PC-9 (cell line): ENCODE data around the gene MLXIPL.

Experiments used
- EZH2 ChIP-seq: fragments of 200-600 bp; sonication (generic); IDR thresholded peaks from 2 replicates; pipeline ENCODE4 v1.8.0; 2017; ENCODE audit warnings: antibody characterized with exemption, low read depth
- TF ChIP-seq, protein P1 (sequence below): fragments of 200-600 bp; sonication (generic); conservative IDR thresholded peaks from 2 replicates; pipeline ENCODE4 v1.6.1; 2017; ENCODE audit warnings: mixed run types, antibody characterized with exemption, mild to moderate bottlenecking, moderate library complexity

DNA sequence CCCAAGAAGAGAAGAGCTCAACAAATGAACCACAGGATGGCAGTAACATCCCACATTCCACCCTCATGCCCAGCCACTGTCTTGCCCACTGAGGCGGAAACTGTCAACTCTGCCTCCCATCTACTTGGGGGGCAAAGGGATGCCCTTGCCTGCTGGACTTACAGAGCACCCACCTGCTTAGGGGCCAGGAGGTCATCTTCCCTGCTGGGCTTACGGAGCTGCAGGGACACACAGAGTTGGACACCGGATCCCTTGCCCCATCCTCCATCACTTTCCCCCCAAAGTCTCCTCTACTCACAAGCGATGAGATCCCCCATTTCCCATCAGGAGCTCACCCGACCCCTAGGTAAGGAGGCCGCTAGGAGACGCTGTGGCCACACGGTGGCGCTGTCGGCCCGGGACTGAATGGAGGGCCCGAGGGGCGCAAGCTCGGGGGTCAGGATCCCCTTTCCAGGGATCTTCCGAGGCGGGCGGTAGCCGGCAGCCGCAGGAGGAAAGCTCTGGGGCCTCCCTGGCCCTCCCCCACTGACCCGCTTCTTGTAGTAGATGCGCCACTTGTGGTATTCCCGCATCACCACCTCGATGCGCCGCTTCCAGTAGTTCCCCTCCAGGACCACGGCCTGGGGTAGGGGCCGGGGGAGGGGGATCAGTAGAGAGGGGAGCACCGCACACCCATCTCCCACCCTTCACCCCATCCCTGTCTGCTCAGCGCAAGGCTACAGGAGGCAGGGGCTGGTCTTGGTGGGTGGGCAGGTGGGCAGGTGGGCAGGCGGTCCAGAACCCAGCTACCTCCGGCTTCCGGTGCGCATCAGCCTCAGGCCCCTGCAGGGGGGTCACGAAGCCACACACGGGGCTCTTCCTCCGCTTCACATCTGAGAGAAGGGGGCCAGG, 17.3 kb downstream of the MLXIPL start:
- TF ChIP-seq, protein P1, sequence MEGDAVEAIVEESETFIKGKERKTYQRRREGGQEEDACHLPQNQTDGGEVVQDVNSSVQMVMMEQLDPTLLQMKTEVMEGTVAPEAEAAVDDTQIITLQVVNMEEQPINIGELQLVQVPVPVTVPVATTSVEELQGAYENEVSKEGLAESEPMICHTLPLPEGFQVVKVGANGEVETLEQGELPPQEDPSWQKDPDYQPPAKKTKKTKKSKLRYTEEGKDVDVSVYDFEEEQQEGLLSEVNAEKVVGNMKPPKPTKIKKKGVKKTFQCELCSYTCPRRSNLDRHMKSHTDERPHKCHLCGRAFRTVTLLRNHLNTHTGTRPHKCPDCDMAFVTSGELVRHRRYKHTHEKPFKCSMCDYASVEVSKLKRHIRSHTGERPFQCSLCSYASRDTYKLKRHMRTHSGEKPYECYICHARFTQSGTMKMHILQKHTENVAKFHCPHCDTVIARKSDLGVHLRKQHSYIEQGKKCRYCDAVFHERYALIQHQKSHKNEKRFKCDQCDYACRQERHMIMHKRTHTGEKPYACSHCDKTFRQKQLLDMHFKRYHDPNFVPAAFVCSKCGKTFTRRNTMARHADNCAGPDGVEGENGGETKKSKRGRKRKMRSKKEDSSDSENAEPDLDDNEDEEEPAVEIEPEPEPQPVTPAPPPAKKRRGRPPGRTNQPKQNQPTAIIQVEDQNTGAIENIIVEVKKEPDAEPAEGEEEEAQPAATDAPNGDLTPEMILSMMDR, result peak; percentile 95
- no peak for TF ChIP-seq EZH2
